Left ventricle myocardium superior (tissue), 1 donor: ENCODE data around the gene NPAS2. TPM values are rescaled to one million over a fixed set of nuclear protein-coding genes. Genes with fewer than 3 reads are reported as not detected.
A peak's percentile ranks its signal among the peaks of the same experiment; 100 is the strongest.

Experiments
- ATAC-seq: fragments of 200-7000 bp; cut with Tn5 transposase; one replicate; pipeline ENCODE4 v1.9.1; 2020; ENCODE audit warnings: mild to moderate bottlenecking, moderate library complexity
- DNase-seq: peaks from one replicate; pipeline ENCODE4 v3.0.0-alpha.2; 2020
- intact Hi-C: fragments of 100-400 bp; cut with micrococcal nuclease; formaldehyde crosslinking; loops from one replicate; pipeline ENCODE4 v1.11.0; 2022
- total RNA-seq: library from RNA; stranded (reverse); fragmentation: NEBNext Ultra II Directional; extraction: Animal tissue kit (Norgen Biotek cat#: 25700); gene quantifications from one replicate; pipeline ENCODE4 v1.2.1, GENCODE V29; 2021
- donor health status: DM: no; HTN: yes; CAD: no; lungs with severe emphysema.

The NPAS2 gene
- total RNA-seq, 1 donor from 2014 or later, result 40.9 TPM

DNA sequence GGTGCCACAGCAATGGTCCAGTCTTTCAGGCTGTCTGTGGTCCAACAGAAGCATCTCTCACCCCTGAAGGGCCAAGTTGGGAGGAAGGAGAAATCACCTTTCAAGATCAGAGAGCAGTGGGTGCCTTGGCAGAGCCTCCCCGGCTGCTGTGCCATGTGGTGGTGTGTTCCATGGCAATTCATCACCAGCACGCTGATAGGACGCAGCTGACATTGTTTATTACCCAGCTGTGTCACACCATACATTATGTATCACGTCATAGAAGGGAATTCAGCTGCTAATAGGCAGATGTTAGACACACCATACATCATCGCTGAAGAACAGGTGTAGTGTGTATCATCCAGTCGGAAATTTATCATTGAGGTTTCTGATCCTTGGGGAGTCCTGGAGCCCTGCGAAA is 152.5 kb downstream of the NPAS2 start:
- intact Hi-C loops, result no loop called here
- no peak for DNase-seq
- no peak for ATAC-seq

DNA sequence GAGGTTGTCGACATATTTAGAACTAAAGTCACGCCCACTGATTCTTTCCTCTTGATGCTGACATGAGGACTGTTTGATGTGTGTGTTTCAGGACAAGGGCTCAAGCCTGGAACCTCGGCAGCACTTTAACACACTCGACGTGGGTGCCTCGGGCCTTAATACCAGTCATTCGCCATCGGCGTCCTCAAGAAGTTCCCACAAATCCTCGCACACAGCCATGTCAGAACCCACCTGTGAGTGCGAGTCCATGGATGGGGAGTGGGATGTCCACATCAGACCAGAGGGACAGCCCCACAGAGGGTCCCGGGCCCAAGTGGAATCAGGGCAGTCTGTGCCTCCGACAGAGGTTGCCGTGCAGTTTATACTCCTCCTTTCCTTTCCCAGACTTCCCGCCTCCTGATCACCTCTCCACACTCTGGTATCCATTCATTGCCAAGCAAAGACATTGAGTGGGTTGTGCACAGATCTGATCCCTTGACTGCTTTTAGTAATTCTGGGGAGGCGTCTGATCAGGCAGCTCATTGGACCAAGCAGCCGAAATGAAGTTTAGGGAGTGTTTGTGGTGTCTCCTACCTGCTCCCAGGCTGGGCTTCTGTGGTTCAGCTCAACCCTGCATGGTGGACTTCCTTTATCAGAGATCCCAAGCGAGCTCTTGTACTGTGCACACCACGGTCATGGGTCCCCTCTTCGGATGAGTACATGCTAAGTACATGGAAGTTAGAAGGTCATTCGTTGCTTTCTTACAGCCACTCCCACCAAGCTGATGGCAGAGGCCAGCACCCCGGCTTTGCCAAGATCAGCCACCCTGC is 155.0 kb downstream of the NPAS2 start:
- ATAC-seq, result no peak
- no peak for DNase-seq
- intact Hi-C loops, result no loop called here

DNA sequence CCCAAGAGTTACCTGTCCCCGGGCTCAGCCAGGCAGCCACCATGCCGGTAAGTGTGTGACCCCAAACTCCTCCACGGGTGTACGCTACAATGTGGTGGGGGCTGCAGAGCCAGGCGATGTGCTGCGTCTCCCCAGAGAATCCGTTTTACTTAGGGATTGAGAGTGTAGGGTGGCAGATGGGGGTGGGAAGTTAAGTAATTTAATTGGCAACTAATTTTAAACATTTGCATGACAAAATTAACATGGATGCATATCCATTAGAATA is 155.5 kb downstream of the NPAS2 start:
- ATAC-seq, result no peak
- intact Hi-C loops, result no loop called here
- no peak for DNase-seq

DNA sequence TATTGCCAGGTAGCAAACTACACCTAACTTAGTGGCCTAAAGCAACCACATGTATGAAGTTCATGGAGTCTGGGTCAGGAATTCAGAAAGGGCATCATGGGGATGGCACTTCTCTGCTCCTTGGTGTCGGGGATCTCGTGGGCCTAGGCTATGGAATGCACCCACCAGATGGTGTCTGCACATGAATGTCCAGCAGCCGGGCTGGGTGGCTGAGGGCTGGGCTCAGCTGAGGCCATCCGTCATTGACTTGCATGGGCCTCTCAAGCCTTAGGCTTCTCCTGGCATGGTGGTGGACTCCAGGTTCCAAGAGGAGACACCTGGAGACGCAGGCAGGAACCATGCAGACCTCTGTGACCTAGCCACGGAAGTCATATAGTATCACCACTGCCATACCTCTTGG is 156.1 kb downstream of the NPAS2 start:
- intact Hi-C loops, result no loop called here
- ATAC-seq (no peak), DNase-seq (no peak)

DNA sequence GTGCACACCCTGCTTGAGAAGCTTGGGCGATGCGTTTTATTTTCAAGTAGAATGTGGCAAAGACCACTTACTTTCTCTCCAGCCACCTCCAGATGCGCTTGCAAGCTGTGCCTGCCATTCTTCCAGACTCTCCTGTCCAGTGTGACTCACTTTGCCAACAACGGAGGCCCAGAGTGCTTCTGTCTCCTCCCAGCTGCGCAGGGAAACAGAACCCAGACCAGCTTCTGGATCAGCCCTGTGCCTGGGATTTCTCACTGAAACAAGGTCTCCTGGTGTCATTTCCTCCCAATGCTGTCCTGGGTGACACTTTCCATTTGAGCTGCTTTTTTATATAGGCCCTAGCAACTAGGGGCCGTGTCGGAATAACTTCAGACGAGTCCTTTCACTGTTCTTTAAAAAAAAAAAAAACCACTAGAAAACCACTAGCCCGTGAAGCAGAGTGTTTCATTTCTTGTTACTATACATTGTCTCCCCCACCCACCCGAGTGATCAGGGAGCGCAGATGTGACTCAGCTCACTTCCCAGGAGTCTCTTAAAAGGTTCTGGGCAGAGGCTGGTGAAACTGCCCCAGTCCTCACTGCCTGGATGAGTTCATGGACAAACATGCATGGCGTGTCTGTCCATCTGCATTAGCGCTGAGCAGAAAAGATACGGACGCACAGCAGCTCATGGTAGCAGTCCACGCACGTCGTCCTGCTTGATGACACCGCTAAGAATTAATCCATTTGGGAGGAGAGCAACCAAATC is 156.9 kb downstream of the NPAS2 start:
- intact Hi-C loops, result no loop called here
- DNase-seq, result no peak
- ATAC-seq, result no peak

DNA sequence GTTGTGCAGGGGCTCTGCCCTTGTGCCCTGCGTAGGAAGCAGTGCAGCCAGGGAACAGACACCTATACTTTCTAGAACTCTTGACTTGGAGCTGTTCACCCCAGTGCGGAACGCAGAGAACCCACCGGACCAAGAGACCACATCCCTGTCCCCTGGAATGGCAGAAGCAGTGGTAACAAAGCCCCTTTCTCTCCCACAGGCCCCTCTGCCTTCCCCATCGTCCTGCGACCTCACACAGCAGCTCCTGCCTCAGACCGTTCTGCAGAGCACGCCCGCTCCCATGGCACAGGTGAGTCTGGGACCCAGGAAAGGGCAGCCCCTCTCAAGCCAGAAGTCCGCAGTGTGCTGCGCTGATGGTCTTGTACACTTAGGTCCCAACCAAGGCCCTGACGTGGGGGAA is 157.6 kb downstream of the NPAS2 start:
- intact Hi-C loops, result no loop called here
- no peak for ATAC-seq
- DNase-seq, result no peak

DNA sequence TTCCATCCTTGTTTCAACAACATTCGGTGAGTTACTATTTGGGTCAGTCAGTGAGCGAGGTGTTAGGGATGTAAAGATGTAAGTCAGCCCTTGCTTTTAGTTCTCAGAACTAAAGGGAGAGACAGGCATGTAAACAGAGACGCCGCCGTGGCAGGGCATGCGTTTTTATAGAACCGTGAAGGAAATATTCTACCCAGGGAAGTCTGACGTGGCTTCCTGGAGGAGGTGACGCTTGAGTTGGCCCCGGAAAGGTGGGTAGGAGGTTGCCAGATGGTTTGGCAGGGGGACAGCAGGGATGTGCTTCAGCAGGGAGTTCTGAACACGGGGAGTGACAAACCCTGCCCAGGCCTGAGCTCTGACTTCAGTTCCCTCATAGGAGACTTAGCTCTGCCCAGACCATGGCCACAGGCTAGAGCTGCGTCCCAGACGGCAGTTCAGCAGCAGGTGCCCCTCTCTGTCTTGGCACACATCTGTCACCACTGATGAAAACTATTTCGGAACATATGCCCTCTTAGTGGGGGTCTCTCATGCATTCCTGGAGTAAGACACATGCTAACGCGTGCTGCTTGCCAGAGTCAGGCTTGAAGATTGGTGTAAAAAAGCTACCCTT is 158.7 kb downstream of the NPAS2 start:
- ATAC-seq (no peak), DNase-seq (no peak)
- intact Hi-C loops, result no loop called here

DNA sequence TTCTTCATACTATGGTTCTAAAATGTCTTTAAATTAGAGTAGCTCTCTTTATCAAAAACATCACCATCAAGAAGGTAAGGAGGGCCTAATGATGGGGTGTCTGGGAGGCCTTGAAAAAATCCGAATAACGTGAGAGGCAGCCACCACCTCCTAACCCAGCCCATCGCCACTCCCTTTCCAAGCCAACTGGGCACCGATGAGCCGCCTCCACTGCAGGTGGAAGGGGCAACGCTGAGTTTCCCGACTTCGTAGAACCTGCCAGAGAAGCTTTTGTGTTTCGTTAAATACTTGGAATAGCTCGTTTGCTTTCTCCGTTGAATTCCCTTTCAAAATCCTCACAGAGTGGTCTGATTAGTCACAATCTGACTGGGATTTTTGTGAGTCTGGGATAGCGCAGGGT is 160.1 kb downstream of the NPAS2 start:
- DNase-seq (no peak), ATAC-seq (no peak)
- intact Hi-C loops, result loop anchor here (10.0 kb wide), 1 partner anchor 165 kb away; no protein-coding TSS in a partner anchor

DNA sequence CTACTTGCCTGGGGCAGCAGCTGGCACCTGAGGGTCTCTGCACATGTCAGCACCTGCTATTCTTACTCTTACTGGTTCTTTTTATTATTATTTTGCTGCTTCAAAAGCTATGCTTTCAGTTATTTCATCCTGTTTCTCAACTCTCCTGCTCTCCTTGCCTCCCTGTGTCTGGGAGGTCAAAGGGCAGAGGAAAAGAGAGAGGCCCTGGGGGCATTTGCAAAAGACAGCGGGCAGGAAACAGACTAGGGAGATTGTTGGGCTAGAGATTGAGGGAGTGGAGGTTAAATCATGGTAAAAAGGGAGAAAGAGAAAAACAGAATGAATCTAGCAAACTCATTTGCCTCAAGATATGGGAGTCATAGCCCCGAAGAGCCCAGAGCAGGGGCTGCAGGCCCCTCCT is 161.1 kb downstream of the NPAS2 start:
- ATAC-seq (no peak), DNase-seq (no peak)
- intact Hi-C loops, result loop anchor here (10.0 kb wide), 1 partner anchor 166 kb away; no protein-coding TSS in a partner anchor

DNA sequence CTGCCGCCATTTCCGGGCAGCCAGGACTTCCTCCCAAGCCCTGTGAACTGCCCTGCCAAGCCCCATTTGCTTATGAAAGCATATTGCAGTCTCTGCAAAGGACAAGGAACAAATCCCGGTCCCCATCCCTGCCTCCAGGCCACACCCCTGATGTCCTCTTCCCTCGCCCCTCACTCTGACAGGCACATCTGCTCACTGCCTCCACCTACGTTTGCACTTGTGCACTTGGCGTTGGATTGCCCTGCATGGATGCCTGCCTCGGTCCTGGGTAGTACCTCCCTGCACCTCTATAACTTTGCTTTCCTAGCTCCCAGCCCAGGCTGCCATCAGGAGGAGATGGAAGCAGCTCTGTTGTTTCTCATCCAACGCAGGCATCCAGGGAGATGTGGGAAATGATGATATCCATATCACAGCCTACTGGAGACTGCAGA is 162.5 kb downstream of the NPAS2 start:
- no peak for DNase-seq
- no peak for ATAC-seq
- intact Hi-C loops, result loop anchor here (10.0 kb wide), 1 partner anchor 168 kb away; no protein-coding TSS in a partner anchor

DNA sequence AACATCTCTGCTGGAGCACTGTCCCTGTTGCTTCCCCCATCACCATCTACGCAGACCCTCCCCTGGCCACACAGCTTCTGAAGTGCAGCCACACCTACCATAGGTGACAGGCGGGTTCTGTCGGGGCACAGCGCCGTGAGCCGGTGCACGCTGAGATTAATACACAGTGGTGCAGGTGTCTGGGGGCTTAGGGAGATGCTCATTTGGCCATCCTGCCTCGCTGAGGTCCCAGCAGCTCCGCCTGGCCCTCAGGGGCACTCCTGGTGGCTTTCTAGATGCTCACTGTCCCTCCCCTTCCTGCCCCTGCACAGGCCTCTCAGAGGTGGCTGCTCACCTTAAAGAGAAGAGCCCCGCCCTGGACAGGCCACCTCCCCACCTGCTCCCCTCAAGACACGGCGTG is 163.3 kb downstream of the NPAS2 start:
- ATAC-seq (peak; percentile 22), DNase-seq (no peak)
- intact Hi-C loops, result loop anchor here (10.0 kb wide), 1 partner anchor 168 kb away; no protein-coding TSS in a partner anchor

DNA sequence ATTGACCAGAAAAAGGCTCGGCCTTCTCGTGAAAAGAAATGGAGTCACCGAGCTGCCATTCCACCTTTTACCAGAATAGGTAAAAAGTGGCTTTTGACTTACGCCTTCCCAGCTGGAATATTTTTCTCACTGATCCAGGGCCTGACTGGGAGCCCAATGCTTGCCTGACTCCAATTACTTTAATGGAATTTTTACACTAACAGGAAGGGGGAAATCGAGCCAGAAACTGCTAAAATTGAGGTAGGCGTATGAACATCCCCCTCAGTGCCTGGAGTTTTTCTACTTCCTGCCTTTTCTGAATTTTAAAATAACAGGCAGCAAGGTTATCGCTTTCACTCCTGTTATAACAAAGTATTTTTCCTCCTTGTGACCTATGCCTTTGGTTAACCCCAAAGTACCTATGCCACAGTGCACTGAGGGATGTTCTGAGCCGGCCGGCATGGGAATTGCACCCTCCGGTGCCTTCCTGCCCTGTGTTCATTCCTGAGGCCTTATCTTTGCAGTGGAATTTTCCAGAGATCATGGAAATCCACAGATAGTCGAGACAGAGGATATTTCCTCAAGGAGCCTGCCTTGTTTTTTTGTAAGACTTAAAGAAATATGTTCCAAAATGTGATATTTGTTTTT is 163.9 kb downstream of the NPAS2 start:
- ATAC-seq (peak; percentile 50), DNase-seq (no peak)
- intact Hi-C loops, result loop anchor here (2.0 to 10.0 kb wide), 2 partner anchors 169 to 253 kb away; no protein-coding TSS in a partner anchor

DNA sequence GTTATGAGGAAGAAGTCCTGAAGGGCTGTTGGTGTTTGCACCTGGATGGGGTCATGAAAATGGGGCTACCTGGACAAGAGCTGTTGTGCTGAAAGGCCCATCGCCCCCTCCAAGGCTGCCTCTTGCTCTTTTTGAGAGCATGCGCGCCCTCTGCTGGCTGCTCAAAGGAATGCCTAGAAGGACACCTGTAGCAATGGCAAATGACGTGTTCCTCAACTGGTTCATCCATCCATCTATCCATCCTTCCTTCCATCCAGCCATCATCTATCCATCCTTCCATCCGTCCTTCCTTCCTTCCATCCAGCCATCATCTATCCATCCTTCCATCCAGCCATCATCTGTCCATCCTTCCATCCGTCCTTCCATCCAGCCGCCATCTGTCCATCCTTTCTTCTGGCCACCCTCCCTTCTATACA is 165.0 kb downstream of the NPAS2 start:
- intact Hi-C loops, result loop anchor here (2.0 to 10.0 kb wide), 2 partner anchors 170 to 254 kb away; no protein-coding TSS in a partner anchor
- peak; percentile 76 for ATAC-seq

DNA sequence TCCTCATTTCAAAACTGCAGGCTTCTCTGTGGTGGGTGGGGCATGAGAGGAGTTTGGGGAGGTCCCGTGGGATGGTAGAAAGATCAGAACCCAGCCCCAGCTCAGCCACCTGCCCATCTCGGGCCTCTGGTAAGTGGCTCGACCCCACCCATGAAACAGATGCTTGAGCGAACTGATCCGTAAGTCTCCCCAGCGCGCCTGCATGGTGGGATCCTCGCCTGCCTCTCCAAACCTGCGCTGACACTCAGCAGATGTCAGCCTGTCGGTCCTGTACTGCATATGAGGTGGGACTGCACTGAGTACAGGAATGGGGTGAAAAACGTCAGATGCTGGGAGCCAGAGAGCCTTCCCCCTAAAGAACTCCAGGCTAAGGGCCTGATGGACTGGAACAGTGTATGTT is 166.2 kb downstream of the NPAS2 start:
- intact Hi-C loops, result loop anchor here (10.0 kb wide), 1 partner anchor 171 kb away; no protein-coding TSS in a partner anchor

More for the DNA sequence above, 165.0 kb downstream of the NPAS2 start:
- DNase-seq, result peak; percentile 84

DNA sequence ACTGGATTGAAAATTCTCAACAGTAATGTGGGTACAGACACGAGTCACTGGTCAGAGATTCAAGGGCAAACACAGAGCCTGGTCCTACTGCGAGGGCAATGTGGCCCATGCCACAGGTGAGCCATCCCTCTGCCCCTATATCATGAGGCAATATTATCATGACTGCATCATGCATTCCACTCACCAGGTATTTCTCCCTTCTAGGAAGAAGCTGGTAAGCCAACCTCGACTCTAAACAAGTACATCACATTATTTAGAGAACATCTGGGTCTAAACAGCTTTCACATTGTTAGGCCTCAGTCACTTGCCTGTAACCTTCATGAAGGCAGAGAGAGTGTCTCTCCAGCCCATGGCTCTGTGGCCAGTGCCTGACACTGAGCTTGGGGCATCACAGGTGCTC is 167.6 kb downstream of the NPAS2 start:
- no peak for DNase-seq
- intact Hi-C loops, result loop anchor here (10.0 kb wide), 1 partner anchor 173 kb away; no protein-coding TSS in a partner anchor
- no peak for ATAC-seq

More for the DNA sequence above, 166.2 kb downstream of the NPAS2 start:
- DNase-seq (no peak), ATAC-seq (no peak)

DNA sequence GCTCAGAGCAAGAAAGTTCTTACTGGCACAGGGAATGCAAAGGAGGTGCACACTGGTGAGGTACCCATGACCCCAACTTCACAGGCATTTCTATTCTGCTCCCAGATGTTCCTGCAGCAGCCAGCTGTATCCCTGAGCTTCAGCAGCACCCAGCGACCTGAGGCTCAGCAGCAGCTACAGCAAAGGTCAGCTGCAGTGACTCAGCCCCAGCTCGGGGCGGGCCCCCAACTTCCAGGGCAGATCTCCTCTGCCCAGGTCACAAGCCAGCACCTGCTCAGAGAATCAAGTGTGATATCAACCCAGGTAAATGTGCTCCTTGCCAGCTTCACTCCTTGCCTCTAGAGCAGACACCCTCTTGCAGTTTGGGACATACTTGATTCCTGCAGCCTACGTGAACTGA is 168.0 kb downstream of the NPAS2 start:
- intact Hi-C loops, result loop anchor here (10.0 kb wide), 1 partner anchor 173 kb away; no protein-coding TSS in a partner anchor
- DNase-seq (no peak), ATAC-seq (no peak)

DNA sequence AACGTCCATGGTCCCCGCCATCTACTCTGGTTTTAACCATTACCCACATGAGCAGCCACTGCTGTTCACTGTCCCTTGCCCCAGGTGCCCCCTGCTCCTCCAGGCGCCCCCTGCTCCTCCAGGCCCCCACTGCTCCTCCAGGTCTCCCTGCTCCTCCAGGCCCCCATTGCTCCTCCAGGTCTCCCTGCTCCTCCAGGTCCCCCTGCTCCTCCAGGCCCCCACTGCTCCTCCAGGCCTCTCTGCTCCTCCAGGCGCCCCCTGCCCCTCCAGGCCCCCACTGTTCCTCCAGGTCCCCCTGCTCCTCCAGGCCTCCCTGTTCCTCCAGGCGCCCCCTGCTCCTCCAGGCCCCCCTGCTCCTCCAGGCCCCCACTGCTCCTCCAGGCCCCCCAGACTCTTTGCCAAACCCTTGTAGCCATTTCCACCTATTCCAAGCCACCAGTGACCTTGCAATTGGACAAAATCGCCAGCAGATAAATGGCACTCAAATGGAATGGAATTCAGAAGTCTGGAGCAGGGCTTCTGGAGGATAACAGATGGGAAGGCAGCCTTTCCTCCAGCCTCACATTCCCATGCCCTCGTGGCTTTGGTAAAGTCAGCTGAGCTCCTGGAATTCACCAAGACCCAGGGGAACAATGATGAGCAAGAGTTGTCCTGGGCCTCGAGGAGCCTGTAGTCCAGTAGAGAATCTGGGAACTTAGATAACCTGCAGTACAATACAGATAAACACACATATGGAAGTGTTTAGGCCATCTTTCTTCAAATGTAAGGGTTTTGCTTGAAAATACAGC is 168.9 kb downstream of the NPAS2 start:
- no peak for ATAC-seq

DNA sequence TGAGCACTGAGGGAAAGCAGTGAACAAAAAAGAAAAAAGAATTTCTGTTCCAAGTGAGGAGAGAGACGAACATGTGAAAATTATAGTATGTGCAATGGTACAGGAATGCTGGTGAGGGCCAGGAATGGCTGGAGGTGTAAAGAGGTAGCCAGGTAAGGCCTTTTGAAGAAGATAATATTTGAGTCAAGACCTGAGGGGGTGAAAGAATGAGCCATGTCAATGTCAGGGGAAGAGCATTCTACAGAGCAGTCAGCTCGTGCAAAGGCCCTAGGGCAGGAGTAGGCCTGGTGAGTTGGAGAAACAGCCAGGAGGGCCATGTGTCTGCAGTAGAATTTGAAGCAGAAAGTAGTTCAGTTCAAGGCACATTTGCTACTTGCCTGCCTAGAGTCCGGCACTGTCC is 169.7 kb downstream of the NPAS2 start:
- no peak for ATAC-seq
- no peak for DNase-seq
- intact Hi-C loops, result loop anchor here (10.0 kb wide), 1 partner anchor 175 kb away; no protein-coding TSS in a partner anchor

More for the DNA sequence above, 168.9 kb downstream of the NPAS2 start:
- intact Hi-C loops, result loop anchor here (10.0 kb wide), 1 partner anchor 174 kb away; no protein-coding TSS in a partner anchor
- DNase-seq, result no peak
